ENCODE results near the gene COX20. TPM values are rescaled to one million over a fixed set of nuclear protein-coding genes. Genes with fewer than 3 reads are reported as not detected.

COX20 gene
- total and polyA plus RNA-seq, 10 of the 15 experiments (the other 5 are each of a cell fraction or from before 2014, with no cell fraction given), result 22.8 to 112 (median 52.7) TPM

- CTCF ChIA-PET, result interaction anchor here (10.3 kb wide), 1 partner anchor 238 kb away, joined by 239 read pairs; no protein-coding TSS in a partner anchor
- no peak for DNase-seq (ENCODE audit: low read depth, low spot score)
- no peak overlapping the region for H3K4me3 ChIP-seq
- no peak for ATAC-seq
- no peaks in the 10 kb centered on the region for H4K20me1 ChIP-seq (ENCODE audit: control insufficient read depth, insufficient read depth)
- no peak overlapping the region for H2AFZ ChIP-seq (ENCODE audit: control insufficient read depth, low read depth, low read length)
- POLR2A ChIA-PET, result no interaction called here
- H3K4me1 ChIP-seq (ENCODE audit: control insufficient read depth, insufficient read depth, low read length), result no peaks in the 10 kb centered on the region
- H3K27ac ChIP-seq (ENCODE audit: control insufficient read depth, insufficient read depth), result no peak overlapping the region
- WGBS (ENCODE audit: insufficient coverage, insufficient replicate concordance, low lambda C conversion rate, missing lambda C conversion rate), result 74% methylated on average over 8 of the region's 8 CpGs
- H3K27me3 ChIP-seq (replicated peaks in 1 of 2; ENCODE audit: control insufficient read depth in 2 of 2, insufficient read depth in 2 of 2, low read length in 1 of 2), result no peaks in the 10 kb centered on the region
- H3K9me3 ChIP-seq (replicated peaks; ENCODE audit: control insufficient read depth, insufficient read depth, low read length), result no peaks in the 10 kb centered on the region
- H3K36me3 ChIP-seq (ENCODE audit: control insufficient read depth in 2 of 2, insufficient read depth in 2 of 2, low read length in 1 of 2), result no peaks in the 10 kb centered on the region
- SMC1A ChIA-PET (ENCODE audit: uncharacterized antibody, unreplicated experiment), result interaction anchor here (0.5 to 4.9 kb wide), 2 partner anchors 12 to 238 kb away, joined by 3 to 91 read pairs; no protein-coding TSS in a partner anchor
- FAIRE-seq, result no peak
- RAD21 ChIA-PET (ENCODE audit: unreplicated experiment), result no interaction called here
- intact Hi-C loops (cut with micrococcal nuclease; ENCODE audit: unreplicated experiment) (no loop called here), in situ Hi-C loops (cut with MboI) (loop anchor here (5.0 kb wide), 1 partner anchor 237 kb away; no protein-coding TSS in a partner anchor)
- no peak overlapping the region for H3K9ac ChIP-seq (ENCODE audit: control insufficient read depth, insufficient read depth, low read length)
- H3K79me2 ChIP-seq (ENCODE audit: control insufficient read depth, insufficient read depth, low read length), result no peaks in the 10 kb centered on the region
- no peak overlapping the region for H3K4me2 ChIP-seq (ENCODE audit: control insufficient read depth, insufficient read depth)
- BruUV-seq (replicated peaks), result no TSS peak
- TF ChIP-seq ZZZ3 (IDR thresholded peaks at IDR 0.05; ENCODE audit: control insufficient read depth, insufficient read length, low read depth) (no peak), GABPA (IDR thresholded peaks at IDR 0.05; ENCODE audit: low read depth) (no peak), ETV6 (conservative IDR thresholded peaks at IDR 0.05 in 1 of 2, IDR thresholded peaks at IDR 0.05 in 1 of 2; ENCODE audit: borderline replicate concordance in 1 of 2, low read depth in 1 of 2) (no peak), NFYA (IDR thresholded peaks at IDR 0.05; ENCODE audit: borderline replicate concordance, low read depth, low read length) (no peak), IKZF1 (conservative IDR thresholded peaks at IDR 0.05) (no peak), IRF5 (IDR thresholded peaks at IDR 0.05; ENCODE audit: borderline replicate concordance) (no peak), POLR2A (IDR thresholded peaks at IDR 0.05; ENCODE audit: low read depth, low read length) (no peak), HDAC6 (IDR thresholded peaks at IDR 0.05; ENCODE audit: unreplicated experiment) (no peak), CTCF (IDR thresholded peaks at IDR 0.05 in 2 of 3, conservative IDR thresholded peaks at IDR 0.05 in 1 of 3; ENCODE audit: control insufficient read depth in 2 of 3, extremely low read depth in 1 of 3, insufficient read depth in 1 of 3, low read depth in 3 of 3, low read length in 3 of 3) (no peak), NBN (IDR thresholded peaks at IDR 0.05) (no peak), MTA3 (IDR thresholded peaks at IDR 0.05; ENCODE audit: borderline replicate concordance, low read length) (no peak)
- TF ChIP-seq, protein P1, sequence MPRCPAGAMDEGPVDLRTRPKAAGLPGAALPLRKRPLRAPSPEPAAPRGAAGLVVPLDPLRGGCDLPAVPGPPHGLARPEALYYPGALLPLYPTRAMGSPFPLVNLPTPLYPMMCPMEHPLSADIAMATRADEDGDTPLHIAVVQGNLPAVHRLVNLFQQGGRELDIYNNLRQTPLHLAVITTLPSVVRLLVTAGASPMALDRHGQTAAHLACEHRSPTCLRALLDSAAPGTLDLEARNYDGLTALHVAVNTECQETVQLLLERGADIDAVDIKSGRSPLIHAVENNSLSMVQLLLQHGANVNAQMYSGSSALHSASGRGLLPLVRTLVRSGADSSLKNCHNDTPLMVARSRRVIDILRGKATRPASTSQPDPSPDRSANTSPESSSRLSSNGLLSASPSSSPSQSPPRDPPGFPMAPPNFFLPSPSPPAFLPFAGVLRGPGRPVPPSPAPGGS (IDR thresholded peaks at IDR 0.05; ENCODE audit: borderline replicate concordance, insufficient read depth, low read depth, low read length, poor library complexity, severe bottlenecking), result no peak
- TF ChIP-seq, protein P2, sequence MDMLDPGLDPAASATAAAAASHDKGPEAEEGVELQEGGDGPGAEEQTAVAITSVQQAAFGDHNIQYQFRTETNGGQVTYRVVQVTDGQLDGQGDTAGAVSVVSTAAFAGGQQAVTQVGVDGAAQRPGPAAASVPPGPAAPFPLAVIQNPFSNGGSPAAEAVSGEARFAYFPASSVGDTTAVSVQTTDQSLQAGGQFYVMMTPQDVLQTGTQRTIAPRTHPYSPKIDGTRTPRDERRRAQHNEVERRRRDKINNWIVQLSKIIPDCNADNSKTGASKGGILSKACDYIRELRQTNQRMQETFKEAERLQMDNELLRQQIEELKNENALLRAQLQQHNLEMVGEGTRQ (IDR thresholded peaks at IDR 0.05; ENCODE audit: borderline replicate concordance, low read depth, low read length), result no peak
- TF ChIP-seq, protein P3, sequence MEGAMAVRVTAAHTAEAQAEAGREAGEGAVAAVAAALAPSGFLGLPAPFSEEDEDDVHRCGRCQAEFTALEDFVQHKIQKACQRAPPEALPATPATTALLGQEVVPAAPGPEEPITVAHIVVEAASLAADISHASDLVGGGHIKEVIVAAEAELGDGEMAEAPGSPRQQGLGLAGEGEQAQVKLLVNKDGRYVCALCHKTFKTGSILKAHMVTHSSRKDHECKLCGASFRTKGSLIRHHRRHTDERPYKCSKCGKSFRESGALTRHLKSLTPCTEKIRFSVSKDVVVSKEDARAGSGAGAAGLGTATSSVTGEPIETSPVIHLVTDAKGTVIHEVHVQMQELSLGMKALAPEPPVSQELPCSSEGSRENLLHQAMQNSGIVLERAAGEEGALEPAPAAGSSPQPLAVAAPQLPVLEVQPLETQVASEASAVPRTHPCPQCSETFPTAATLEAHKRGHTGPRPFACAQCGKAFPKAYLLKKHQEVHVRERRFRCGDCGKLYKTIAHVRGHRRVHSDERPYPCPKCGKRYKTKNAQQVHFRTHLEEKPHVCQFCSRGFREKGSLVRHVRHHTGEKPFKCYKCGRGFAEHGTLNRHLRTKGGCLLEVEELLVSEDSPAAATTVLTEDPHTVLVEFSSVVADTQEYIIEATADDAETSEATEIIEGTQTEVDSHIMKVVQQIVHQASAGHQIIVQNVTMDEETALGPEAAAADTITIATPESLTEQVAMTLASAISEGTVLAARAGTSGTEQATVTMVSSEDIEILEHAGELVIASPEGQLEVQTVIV (IDR thresholded peaks at IDR 0.05; ENCODE audit: borderline replicate concordance, partially characterized antibody), result no peak
Measured at GRCh38 chr1:244804841-244805240, 30.6 kb upstream of the COX20 start.
